Measurements from ENCODE around the gene PEX11A. TPM values are rescaled to one million over a fixed set of nuclear protein-coding genes. Genes with fewer than 3 reads are reported as not detected.

PEX11A gene
- total RNA-seq, 1 experiment from 2014 or later = 2.7 TPM

- Histone ChIP-seq H3K9me3 (ENCODE audit: low read depth, low read length, poor library complexity, severe bottlenecking) (no peaks in the 10 kb centered on the region), H3K4me1 (ENCODE audit: insufficient read depth, low read length, poor library complexity, severe bottlenecking) (no peaks in the 10 kb centered on the region), H3K27me3 (replicated peaks; ENCODE audit: insufficient read depth, low read depth, low read length, poor library complexity) (no peaks in the 10 kb centered on the region), H3K36me3 (ENCODE audit: insufficient read depth, low read length, poor library complexity, severe bottlenecking) (no peaks in the 10 kb centered on the region), H3K4me3 (ENCODE audit: low read depth, low read length, poor library complexity, severe bottlenecking) (no peak overlapping the region), H3K27ac (ENCODE audit: low read depth, low read length, poor library complexity, severe bottlenecking) (no peak overlapping the region)
- no peak for DNase-seq (ENCODE audit: low spot score)
- POLR2A ChIA-PET (ENCODE audit: low non-redundant PET) = no interaction called here
- intact Hi-C loops (cut with micrococcal nuclease; ENCODE audit: unreplicated experiment) = no loop called here
- CTCF ChIA-PET = no interaction called here
- TF ChIP-seq CTCF (conservative IDR thresholded peaks at IDR 0.05; ENCODE audit: low read depth, low read length) (no peak), EZH2 (IDR thresholded peaks at IDR 0.05; ENCODE audit: borderline replicate concordance, low read depth, low read length, poor library complexity, severe bottlenecking) (no peak)
- no TSS peak for BruUV-seq (replicated peaks)
These were observed 41.4 kb downstream of the PEX11A start for GRCh38 chr15:89649013-89649625.

- no peaks in the 10 kb centered on the region for H3K36me3 ChIP-seq (ENCODE audit: insufficient read depth, low read length, poor library complexity, severe bottlenecking)
- H3K27ac ChIP-seq (ENCODE audit: low read depth, low read length, poor library complexity, severe bottlenecking) = no peak overlapping the region
- POLR2A ChIA-PET (ENCODE audit: low non-redundant PET) = no interaction called here
- intact Hi-C loops (cut with micrococcal nuclease; ENCODE audit: unreplicated experiment) = no loop called here
- TF ChIP-seq CTCF (conservative IDR thresholded peaks at IDR 0.05; ENCODE audit: low read depth, low read length) = no peak
- no peak for TF ChIP-seq EZH2 (IDR thresholded peaks at IDR 0.05; ENCODE audit: borderline replicate concordance, low read depth, low read length, poor library complexity, severe bottlenecking)
- no peak for DNase-seq (ENCODE audit: low spot score)
- no peaks in the 10 kb centered on the region for H3K9me3 ChIP-seq (ENCODE audit: low read depth, low read length, poor library complexity, severe bottlenecking)
- H3K27me3 ChIP-seq (replicated peaks; ENCODE audit: insufficient read depth, low read depth, low read length, poor library complexity) = no peaks in the 10 kb centered on the region
- no peaks in the 10 kb centered on the region for H3K4me1 ChIP-seq (ENCODE audit: insufficient read depth, low read length, poor library complexity, severe bottlenecking)
- no TSS peak for BruUV-seq (replicated peaks)
- CTCF ChIA-PET = no interaction called here
- H3K4me3 ChIP-seq (ENCODE audit: low read depth, low read length, poor library complexity, severe bottlenecking) = no peak overlapping the region
These were observed 42.2 kb downstream of the PEX11A start for GRCh38 chr15:89648106-89649012.

- ChIA-PET CTCF (no interaction called here), POLR2A (ENCODE audit: low non-redundant PET) (no interaction called here)
- H3K4me3 ChIP-seq (ENCODE audit: low read depth, low read length, poor library complexity, severe bottlenecking) = no peak overlapping the region
- peak; percentile 67 for DNase-seq (ENCODE audit: low spot score)
- no TSS peak for BruUV-seq (replicated peaks)
- no peaks in the 10 kb centered on the region for H3K9me3 ChIP-seq (ENCODE audit: low read depth, low read length, poor library complexity, severe bottlenecking)
- no peak overlapping the region for H3K27ac ChIP-seq (ENCODE audit: low read depth, low read length, poor library complexity, severe bottlenecking)
- H3K27me3 ChIP-seq (replicated peaks; ENCODE audit: insufficient read depth, low read depth, low read length, poor library complexity) = no peaks in the 10 kb centered on the region
- H3K4me1 ChIP-seq (ENCODE audit: insufficient read depth, low read length, poor library complexity, severe bottlenecking) = no peaks in the 10 kb centered on the region
- H3K36me3 ChIP-seq (ENCODE audit: insufficient read depth, low read length, poor library complexity, severe bottlenecking) = no peaks in the 10 kb centered on the region
- TF ChIP-seq EZH2 (IDR thresholded peaks at IDR 0.05; ENCODE audit: borderline replicate concordance, low read depth, low read length, poor library complexity, severe bottlenecking) = no peak
- peak; percentile 99 for TF ChIP-seq CTCF (conservative IDR thresholded peaks at IDR 0.05; ENCODE audit: low read depth, low read length)
- intact Hi-C loops (cut with micrococcal nuclease; ENCODE audit: unreplicated experiment) = no loop called here
These were observed 43.2 kb downstream of the PEX11A start for GRCh38 chr15:89647191-89647851.

Data from A673 (cell line).